GM19043 (cell line): ENCODE data around the gene SERGEF.

Source experiments
- ATAC-seq: cut with Tn5 transposase; IDR thresholded peaks from one replicate; pipeline ENCODE4 v1.9.1; 2021; ENCODE audit warnings: low read depth; ENCODE audit not compliant: unreplicated experiment

Gene SERGEF

DNA sequence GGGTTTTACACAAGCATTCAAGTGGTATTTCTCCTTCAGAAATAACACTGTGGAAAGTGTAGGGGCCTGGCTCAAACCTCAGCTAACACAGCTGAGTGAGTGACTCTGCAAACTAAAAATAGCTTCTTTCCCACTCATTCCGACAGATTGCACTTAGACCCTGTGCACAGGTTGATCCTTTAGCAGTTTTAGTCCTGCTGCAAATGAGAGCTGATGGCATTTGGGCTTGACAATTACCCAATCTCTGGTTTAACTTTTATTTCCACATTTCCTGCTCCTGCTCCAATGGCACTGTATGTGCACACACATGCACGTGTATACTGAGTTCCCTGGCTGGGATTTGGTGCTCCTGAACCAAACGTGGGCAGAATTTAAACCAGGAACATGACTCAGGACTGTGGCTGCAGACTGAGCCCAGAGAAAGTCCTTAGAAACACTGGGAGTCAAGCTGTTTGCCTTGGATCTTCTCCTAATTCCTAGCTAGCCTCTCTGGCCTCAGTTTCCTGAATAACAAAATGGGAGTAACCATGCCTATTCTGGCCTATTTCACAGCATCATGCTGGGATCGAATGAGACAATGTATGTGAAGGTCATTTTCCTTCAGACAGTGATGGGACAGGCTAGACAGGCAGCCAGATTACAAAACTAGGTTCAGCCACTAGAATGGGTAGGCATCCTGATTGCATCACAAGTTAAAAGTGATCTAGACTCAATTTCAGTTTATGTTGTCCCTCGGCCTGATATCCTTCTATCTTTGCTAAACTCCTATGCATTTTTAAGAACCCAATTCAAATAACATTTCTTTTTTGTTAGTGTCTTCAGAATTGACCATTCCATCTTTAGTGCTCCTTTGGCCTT, 58.2 kb downstream of the SERGEF start:
- no peak for ATAC-seq

DNA sequence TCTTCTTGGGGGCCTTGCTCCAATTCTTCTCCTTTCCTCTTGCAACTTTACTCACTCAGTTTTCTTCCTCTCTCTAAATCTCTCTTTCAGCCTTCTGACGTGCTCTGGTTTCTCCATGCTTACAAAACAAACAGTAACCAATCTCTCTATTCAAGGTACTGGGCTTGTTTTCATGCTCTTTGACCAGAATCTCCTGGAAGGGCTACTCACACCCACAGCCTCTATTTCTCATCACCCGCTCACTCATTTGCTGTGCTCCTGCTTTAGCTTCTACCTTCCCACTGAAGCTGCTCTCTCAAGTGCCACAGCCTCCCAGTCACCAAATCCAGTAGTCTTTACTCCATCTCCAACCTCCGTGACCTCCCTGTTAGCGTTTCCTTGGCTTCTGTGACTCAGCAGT, 60.4 kb downstream of the SERGEF start:
- ATAC-seq: no peak

DNA sequence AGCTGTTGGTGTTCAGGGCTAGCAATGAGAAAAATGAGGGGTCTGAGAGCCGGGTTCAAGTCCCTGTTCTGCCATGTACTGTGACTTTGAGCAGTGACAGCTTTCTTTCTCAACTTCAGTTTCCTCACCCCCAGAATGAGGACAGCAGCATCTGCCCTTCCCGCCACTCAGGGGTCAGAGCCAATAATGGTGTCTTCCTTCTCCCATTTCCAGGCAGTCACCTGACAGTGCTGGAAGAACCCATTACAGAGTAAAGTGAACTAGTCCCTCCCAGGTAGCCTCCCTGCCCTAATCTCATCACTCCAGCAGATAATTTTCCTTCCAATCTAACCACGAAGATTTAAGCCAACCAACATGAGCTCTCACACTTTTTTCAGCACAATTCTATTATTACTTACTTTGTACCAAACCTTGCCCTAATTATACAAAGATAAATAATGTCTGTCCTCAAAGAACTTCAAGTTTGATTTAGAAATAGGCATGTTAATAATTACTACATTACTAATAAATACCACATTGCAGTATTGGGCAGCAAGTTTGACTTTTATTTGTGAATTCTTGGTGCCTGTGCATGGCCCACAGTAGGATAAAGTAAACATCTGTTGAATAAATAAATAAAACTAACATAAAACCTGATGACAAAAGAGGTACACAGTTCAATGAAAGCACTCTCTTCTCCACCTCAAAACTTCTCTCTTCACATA, 61.0 kb downstream of the SERGEF start:
- ATAC-seq: no peak

DNA sequence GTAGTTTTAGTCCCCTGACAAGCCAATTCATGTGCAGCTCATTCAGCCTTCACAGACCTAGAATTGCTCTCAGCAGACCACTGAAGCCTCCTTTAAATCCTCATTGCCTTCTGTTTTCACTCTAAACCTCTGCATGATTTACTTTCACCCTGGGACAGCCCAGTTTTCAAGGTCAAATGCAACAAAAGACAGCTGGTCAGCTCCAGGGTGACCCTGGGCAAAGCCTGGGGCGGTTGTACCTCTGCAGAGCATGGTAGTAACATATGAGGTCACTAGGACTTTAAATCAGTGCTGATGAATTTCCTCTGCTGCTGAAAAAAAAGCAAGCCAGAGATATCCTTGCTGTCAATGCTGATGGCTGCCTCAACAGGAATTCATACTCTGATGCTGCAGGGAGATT, 62.2 kb downstream of the SERGEF start:
- no peak for ATAC-seq

DNA sequence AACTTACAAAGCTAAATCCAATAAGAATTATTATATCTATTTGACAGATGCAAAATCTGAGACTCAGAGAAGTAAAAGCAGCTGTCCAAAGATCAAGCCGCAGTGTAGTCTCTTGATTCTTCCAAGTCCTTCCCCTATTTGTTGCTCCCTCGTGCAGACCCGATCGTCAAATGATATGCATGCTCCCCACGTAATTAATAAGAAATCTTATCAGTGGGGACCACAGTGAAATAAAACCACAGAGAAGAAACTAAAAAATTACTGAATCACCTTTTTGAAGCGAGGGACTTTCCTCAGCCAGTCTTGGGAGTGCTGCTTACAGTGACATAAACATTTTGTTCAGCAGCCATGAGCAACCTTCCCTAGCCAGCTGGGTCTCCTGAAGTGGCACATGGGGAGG, 64.6 kb downstream of the SERGEF start:
- ATAC-seq: no peak

DNA sequence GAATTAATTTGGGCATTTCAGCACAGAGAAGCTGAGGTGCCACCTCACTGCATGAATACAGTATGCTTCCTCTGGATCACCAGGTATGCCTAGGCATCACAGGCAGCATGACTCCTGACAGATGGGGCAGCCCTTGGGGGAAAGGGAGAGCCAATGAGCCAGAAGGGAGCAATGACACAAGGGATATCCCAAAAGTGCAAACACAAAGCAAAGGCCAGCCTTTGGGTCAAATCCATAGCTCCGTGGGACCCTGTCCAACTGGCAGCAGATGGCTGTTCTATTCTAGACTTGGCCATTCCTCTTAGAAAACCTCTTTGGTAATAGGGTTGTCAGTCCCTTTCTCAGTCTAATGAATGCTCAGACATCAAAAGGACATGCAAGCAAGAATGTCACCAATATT, 73.3 kb downstream of the SERGEF start:
- no peak for ATAC-seq

DNA sequence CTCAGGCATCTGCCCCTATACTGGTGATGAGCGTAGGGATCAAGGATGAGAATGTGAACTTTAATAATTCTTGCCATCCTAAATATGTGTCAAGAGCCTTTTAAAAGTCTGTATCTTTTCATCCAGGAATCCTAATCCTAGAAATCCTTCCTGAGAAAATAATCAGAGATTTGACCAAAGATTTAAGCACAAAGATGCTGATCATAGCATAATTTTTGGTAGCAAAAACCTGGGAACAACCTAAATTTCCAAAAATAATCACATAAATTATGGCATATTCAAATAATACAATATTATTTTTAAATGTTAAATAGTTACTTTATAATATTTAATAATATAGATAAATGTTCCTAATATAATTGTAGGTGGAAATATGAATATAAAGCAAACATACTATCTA, 76.1 kb downstream of the SERGEF start:
- ATAC-seq: no peak

DNA sequence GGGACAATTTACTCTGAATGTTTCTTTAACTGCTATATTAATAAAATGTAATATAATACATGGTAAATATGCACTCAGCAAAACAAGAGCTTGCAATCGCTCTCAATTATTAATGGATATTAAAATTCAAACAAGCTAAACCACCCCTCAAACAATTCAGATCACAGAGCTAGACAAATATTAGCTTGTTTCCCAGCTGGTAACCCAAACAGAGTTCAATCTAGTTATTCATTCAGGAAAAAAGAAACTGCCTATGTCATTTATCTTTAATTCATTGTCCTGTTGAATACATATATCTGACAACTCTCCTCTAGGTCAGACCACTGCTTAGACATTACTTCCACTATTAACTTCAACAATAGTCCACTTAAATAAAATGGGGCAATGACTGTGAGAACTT, 78.7 kb downstream of the SERGEF start:
- ATAC-seq: no peak

DNA sequence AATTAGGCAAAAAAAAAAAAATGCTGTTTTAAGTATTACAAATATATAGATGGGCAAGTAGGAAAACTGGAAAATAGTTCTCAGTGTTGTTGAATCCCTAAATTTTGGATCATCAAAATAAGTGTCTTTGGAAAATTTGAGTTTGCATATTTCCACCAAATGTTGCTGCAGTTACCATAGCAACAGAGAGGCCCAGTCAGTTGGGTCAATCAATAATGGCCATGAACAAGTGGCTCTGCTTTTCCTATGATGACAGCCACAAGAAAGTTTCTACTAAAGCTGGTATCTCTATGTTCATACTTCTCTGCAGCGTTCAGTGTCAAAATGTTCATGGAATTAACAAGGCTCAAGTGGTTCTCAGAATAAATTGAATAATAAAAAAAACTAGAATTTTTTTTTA, 79.1 kb downstream of the SERGEF start:
- ATAC-seq: no peak

DNA sequence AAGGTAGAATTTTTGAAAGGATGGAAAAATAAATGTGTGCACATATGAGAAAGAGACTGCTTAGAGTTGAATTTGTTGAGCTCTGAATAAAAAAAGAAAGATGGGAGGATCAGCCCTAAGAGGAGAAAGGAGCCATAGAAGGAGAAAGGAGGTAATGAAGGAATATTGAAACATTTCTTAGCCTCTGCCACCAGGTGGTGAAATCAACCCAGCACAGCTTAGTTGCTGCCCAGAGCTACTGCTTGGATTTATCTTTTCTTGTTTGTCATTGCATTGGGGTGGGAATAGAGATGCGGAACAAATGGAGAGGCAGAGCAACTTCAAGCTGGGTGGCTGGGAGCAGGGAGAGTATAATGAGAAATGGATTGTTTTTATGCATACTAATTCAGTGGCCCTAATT, 80.4 kb downstream of the SERGEF start:
- ATAC-seq: no peak

DNA sequence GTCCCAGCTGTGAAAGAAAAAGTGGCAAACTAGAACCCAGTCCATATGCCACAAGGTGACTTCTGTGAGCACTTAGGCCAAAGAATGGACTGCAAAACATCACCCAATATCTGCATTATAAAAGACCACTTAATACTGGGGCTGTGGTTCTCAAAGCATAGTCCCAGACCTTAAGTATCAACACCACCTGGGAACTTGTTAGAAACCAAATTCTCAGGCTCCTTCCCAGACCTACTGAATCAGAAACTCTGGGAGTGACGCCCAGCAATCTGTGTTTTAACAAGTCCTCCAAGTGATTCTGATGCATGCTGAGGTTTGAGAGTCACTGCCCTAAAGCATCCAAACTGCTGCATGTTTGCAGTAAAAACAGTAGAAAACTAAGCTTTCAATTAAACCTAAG, 81.3 kb downstream of the SERGEF start:
- ATAC-seq: no peak

DNA sequence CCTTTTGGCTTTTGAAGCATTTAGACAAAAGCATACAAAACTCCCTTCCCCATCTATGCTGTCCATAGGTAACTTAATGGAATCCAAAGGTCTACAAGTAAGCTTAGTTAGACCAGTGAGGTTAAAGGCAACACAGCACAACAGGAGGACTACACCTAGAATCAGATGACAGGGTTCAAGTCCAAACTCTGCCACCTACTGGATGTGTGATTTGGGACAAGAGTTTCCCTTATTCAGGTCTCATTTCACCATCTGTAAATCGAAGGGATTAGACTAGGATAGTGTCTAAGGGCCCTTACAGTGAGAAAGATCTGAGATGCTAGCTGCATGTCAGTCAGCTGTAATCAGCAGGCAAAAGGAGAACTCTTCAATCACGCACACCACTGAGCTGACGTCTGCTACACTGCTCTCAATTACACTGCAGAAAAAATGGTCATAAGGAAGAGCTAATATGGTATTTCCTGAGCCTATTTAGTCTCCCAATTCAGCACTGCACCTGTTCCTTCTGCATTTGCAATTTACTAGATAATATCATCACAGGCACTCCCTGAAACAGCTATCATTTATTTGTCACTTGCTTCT, 82.2 kb downstream of the SERGEF start:
- ATAC-seq: no peak

DNA sequence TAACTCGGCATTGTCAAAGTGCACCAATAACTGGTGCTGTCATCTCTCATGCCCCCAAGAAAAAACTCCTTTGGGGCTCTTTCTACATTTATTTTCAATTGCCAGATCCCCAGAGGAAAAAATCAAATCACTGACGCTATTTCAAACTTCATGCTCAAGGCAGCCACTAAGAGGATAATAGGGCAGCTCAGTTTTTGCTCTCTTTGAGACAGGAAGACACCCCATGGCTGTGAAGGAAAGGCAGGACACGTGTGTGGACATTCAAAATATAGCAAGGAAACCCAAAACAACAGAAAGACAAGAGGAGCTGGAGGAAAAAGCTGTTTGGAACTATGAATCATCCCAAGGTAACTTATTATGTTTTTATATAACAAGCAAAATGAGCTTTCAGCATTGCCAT, 83.7 kb downstream of the SERGEF start:
- ATAC-seq: no peak

DNA sequence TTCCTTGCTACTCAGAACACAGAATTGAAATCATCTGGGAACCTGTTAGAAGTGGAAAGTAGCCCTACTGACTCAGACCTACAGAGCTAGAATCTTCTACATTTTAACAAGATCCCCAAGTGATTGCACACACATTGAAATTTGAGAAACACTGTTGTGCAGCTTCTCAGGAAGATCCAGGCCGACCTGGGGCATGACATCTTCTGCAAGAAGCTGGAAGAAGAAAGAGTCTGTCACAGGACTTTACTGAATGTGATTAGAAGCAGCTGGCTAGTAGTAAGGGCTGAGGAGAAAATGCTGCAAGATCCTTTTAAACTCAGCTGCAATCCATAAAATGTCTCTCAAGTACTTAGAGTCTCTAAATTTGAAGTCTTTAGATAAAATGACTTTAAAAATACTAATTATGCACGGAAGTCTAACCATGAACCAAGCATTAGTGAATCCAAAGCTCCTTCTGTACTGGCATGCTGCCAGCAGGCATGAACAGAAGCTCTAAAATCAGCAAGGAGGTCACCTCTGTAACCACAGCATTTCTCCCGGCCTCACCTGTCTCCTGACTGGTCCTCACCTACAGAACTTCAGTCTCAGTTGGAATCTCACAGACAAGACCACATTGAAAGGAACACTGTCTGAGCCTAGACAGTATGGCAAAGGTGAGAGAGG, 85.0 kb downstream of the SERGEF start:
- no peak for ATAC-seq

DNA sequence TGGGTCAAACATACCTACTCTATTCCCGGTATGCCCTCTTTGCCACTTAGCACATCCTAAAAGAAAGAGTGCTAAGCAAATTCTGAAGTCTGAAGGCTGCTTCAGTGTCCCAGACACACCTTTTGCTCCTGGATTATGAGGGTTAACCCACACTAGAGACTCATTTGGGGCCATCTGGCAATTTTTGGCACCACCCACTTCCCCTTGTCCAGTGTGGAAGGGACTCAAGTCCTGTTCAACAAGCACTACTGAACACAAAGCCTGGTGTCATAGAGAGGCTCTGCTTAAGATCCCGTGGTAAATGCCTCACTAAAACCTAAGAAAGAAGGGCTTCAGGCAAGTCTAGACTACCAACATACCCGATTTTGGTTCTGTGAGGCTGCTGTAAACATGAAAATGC, 85.8 kb downstream of the SERGEF start:
- ATAC-seq: no peak

DNA sequence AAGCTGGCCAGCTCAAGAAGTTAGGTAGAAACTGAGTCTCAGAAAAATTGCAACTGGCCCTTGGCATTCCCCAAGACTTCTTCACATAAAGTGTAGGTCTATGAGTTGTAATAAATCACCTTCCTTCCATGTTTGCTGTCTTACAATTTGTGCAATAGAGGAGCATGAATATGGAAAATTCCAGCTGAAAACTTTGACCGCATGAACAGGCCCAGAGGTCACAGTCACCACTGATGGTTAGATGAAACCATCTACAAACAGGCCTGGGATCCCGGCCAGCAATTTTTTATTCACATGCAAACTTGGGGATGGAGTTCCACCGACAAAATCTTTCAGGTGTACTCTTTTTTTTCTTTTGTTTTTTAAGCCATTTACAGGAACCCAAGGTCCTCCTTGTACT, 88.1 kb downstream of the SERGEF start:
- no peak for ATAC-seq

DNA sequence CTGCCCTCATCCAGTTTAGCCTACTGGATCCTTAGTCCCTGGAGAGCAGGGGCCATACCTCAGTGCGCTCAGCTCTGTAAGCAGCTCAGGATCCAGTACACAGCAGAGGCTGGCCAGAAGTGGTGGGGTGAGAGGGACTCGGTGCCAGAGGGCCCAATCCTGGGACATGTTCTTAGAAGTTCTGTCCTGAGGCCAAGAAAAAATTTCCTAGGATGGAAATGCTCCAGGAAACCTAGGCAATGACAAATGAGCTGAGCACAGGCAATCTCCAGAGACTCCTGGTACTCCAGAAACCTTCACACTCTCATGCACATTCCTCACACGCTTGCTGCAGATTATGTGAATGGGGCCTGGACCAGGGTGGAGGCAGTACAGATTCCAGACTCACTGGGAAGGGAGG, 89.6 kb downstream of the SERGEF start:
- ATAC-seq: no peak

DNA sequence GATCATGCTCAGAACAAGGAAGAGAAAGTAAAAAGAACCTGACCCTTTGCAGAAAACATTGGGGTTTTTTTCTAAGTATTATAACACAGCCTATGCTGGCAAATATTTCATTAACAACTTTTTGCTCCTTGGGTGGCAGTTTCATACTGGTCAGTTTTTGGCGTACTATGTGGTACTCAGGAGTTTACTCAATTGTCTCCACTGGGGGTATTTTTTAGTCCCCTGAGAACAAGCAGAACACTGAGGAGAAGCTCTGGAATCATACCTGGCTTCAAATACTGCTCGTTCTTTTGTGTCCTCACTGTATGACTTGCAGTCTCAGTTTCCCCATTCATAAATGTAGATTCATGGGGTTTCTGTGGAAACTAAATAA, 90.4 kb downstream of the SERGEF start:
- no peak for ATAC-seq

DNA sequence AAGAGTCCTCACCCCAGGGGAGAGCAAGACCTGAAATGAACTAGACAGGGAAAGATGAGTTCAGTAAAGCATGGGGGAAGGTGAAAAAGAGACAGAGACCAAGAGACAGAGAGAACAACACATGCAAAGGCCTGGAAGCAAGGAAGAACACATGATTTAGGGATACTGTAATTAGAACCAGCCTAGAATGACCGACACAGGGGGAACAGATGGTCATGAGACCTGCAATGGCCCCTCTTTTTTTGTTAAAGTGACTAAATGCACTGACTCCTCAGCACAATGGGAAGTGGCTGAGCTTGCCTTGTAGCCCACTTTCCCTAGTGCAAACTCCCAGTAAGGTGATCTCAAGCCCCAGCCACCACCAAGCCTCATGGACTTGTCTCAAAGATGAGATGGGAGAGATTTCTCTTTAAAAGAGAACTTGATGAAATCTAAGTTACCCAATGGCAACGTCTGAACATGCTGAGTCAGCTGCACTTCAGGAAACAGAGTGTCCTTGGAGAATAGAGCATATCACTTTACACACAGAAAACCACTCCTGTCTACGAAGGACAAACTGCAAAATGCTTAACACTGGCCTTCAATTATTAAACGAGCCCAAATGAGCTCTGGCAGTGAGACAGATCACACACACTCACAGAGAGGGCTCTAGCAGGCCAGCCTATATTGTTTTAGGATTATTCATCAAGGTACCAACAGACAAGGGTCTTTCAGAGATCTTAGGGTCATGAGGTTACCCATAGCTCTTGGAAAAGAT, 91.0 kb downstream of the SERGEF start:
- no peak for ATAC-seq

DNA sequence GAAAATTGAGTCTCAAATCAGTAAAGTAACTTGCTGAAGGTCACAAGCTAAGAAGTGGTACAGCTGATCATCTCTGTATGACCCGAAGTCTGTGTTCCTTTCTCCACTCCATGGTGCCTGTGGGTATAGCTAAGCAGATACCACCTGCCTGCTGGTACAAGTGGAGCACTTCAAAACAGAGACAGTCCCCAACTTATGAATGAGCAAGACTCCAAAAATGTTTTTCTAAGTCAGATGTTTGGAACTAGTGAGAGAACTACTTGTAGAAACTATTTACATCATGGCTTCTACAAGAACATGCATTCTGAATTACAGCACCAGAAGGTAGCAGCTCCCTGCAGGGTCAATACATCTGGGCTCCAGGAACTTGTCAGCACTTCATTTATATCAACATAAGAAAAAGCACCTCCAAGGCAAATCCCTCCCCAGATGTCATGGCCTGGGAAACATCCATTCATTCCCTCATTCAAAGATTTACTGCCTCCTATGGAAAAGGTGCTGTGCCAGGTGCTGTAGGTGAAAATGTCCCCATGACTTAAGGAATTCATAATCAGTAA, 94.7 kb downstream of the SERGEF start:
- no peak for ATAC-seq
